Left lobe of liver (tissue), 2 donors: ENCODE measurements around the gene DPCD. TPM values are rescaled to one million over a fixed set of nuclear protein-coding genes. Genes with fewer than 3 reads are reported as not detected.

Experiments
- ATAC-seq: fragments of 200-7000 bp; cut with Tn5 transposase; one replicate; pipeline ENCODE4 v1.9.1; 2020; ENCODE audit warnings: mild to moderate bottlenecking, moderate library complexity
- DNase-seq: peaks from one replicate; pipeline ENCODE4 v3.0.0-alpha.2; 2020; ENCODE audit warnings: low spot score
- total RNA-seq: library from RNA; stranded (reverse); gene quantifications from one replicate; pipeline ENCODE4 v1.2.1, GENCODE V29; 2021
- donor health status: DM: no; HTN: no; CAD: no; lungs with moderate emphysema.
- donor health status: DM: no; HTN: yes; CAD: no.

DPCD gene
- total RNA-seq, 1 donor from 2014 or later: 3.6 TPM

GRCh38 chr10:101567165-101568006, 20.7 kb upstream of the DPCD start:
- DNase-seq: no peak

DNA sequence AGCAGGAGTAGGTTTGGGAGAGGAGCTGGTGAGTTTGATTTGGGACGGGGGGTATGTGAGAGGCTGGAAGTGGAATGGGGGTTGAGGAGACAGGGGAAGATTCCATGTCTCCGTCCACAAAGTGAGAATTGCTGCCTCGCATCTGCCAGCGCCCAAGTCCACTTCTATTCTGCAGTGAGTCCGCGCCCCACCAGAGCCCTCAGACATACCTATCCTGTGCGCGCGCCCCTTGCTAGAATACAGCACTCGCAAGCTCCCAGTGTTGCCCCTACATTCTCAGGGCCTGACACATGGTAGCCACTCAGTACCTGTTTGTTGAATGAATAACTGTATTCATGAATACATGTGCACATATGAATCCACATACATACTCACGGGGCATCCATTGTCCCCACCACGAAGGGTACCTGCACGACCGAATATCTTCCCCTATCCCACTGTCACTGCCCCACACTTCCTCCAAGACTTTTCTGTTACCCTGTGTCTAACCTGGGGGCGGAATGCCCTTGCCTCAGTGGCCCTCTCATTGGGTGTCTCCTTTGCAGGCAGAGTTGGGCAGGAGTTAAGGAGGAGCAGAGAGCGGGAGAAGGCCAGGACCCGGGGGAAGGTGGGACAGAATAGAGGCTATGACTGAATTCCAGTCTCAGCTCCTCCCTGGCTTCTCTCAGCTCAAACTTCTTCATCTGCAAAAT, 19.9 kb upstream of the DPCD start:
- DNase-seq (no peak), ATAC-seq (no peak)

More at GRCh38 chr10:101567165-101568006, 20.7 kb upstream of the DPCD start:
- ATAC-seq: no peak

DNA sequence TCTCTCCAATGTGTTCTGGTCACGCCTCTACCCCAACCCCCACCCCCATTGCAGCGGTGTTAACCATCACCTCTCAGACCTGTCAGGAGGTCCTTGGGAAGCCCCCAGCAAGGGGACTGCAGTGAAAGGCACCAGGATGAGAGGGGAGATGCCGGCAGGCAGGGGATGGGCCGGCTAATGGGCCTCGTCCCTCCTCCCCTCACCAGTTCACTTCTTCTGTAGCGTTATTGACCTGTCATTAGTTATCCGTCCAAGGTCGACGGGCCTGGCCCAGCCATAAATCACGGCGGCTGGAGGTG, 18.8 kb upstream of the DPCD start:
- no peak for ATAC-seq
- no peak for DNase-seq

GRCh38 chr10:101569622-101570427, 18.3 kb upstream of the DPCD start:
- peak; percentile 80 for DNase-seq
- peak; percentile 96 for ATAC-seq

DNA sequence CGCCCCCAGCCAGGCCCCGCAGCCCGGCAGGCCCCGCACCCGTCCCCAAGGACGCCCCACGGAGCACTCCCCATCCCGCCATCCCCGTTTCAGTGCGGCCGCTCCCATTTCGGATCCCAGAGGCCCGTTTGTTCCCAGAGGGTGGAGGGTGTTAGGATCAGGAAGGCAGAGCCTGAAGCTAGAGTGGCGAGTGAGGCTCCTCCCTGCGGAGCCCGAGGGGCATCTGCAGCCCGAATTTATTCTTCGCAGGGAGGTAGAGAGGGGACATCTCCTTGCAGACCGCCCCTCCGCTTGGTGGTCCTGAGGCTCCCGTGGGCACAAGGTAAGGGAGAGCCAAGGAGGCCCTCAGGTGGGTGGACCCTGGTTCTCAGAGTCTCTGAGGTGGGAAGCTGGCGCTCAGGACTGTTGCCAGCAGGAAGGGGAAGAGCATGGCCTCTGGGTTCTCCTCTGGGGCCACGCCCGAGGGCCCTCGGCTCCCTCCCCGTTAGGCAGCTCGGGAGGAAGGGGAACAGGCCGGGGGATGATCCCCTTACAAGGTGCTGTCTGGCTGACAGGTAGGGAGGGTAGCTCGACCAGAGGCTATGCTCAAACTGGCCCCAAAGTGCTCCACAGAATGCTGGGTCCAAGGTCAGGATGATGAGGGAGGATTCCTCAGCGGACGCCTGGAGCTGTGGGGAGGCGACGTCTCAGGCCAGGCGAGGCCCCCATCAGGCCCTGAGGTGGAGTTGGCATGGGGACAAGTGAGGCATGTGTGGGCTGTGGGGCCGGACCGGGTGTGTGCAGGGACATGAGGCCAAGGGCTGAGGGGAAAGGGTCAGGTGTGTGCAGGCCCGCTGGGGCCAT, 17.5 kb upstream of the DPCD start:
- DNase-seq (peak; percentile 46), ATAC-seq (peak; percentile 19)

DNA sequence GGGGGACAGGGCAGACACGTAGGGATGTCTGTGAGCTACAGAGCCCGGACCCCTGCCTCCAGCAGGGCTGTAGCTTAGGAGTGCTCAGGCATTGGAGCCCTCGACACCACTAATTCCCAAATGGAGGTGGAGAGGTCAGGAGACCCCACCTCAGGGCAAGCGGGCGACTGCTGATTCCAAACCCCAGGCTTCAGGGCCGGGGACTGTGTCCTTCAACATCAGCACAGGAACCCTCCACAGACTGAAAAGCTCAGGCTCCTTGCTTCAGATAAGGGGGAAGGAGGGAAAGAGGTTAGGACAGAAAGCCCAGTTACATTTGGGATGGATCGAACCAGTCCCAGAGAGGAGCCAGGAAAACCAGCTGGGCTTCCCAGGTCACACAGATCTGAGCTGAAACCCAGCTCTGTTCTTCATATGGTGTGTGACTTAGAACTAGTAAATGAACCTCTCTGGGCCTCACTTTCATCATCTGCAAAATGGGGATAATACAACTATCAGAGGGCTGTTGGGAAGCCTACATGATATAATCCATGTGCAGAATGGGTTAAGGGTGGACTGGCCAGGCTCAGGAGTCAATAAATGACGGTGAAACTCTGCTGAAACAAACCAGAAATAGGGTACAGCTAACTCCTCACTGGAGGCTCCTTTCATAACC, 16.7 kb upstream of the DPCD start:
- ATAC-seq (no peak), DNase-seq (peak; percentile 46)

- ATAC-seq: no peak
- DNase-seq: no peak
These were observed 16.0 kb upstream of the DPCD start for GRCh38 chr10:101572126-101572525.

GRCh38 chr10:101572785-101573184, 15.3 kb upstream of the DPCD start:
- ATAC-seq (no peak), DNase-seq (no peak)

- DNase-seq (no peak), ATAC-seq (no peak)
These were observed 14.0 kb upstream of the DPCD start for GRCh38 chr10:101573885-101574753.

GRCh38 chr10:101575091-101575490, 13.0 kb upstream of the DPCD start:
- ATAC-seq (no peak), DNase-seq (no peak)

- ATAC-seq: no peak
- no peak for DNase-seq
These were observed 12.4 kb upstream of the DPCD start for GRCh38 chr10:101575580-101576210.

- DNase-seq (no peak), ATAC-seq (no peak)
These were observed 11.8 kb upstream of the DPCD start for GRCh38 chr10:101576211-101576863.

DNA sequence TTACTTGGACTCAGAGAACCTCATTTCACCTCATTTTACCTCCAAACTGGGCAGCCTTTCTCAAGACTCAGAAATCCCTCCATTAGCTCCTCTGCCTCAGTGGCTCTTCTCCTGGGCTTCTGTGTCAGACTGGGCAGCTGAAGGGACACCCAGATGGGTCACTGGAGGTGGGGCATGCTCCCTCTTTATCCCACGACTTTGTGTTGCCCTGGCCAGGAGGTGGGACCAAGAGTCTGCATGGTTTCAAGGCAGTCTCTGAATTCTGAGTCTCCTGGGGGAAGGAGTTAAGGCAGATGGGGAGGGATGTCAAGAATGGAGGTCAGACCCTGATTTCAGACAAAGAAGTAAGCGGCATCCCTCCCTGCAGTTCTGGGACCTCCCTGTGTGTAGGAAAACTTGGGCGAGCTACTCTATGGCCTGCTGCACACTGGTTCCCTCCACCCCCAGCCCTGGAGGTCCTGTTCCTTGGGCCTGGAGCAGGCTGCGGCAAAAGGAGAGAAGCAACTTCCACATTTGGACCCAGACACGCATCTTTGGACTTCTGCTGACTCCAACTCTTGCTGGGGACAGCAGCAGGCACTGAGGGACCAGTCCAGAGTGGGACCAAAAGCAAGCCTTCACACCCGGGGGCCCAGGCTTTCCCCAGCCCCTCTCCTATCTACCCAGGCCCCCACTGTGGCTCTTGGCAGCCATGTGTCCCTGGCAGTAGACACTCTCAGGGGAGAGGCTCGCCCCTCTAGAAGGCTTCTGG, 10.8 kb upstream of the DPCD start:
- no peak for ATAC-seq
- DNase-seq: no peak

GRCh38 chr10:101578192-101578591, 9.9 kb upstream of the DPCD start:
- ATAC-seq (no peak), DNase-seq (no peak)

- DNase-seq: no peak
- ATAC-seq: no peak
These were observed 9.2 kb upstream of the DPCD start for GRCh38 chr10:101578803-101579515.

- no peak for ATAC-seq
- DNase-seq: no peak
These were observed 8.6 kb upstream of the DPCD start for GRCh38 chr10:101579516-101579870.
